DOHH2 (cell line): ENCODE measurements around the gene KIT.

Experiments
- H3F3A ChIP-seq: fragments of 200-600 bp; sonication (generic), shearing (Covaris generic); 2 replicates; pipeline ENCODE4 v1.6.0; 2016; ENCODE audit warnings: antibody characterized with exemption, mild to moderate bottlenecking; ENCODE audit not compliant: control insufficient read depth, insufficient read depth
- H3K27ac ChIP-seq: fragments of 200-600 bp; sonication (generic); 2 replicates; pipeline ENCODE4 v1.5.1; 2014; ENCODE audit warnings: low read depth, mild to moderate bottlenecking, low read length, moderate library complexity
- H3K27me3 ChIP-seq: fragments of 200-600 bp; sonication (generic); 2 replicates; pipeline ENCODE4 v1.6.1; 2014; ENCODE audit warnings: mild to moderate bottlenecking, low read length, mixed read lengths; ENCODE audit not compliant: control insufficient read depth
- H3K36me3 ChIP-seq: fragments of 200-600 bp; sonication (generic); 2 replicates; pipeline ENCODE4 v1.6.1; 2014; ENCODE audit warnings: mild to moderate bottlenecking, low read length, moderate library complexity, mixed read lengths; ENCODE audit not compliant: control insufficient read depth
- H3K4me1 ChIP-seq: fragments of 200-600 bp; sonication (generic); 2 replicates; pipeline ENCODE4 v1.6.1; 2014; ENCODE audit warnings: mild to moderate bottlenecking, low read length, mixed read lengths; ENCODE audit not compliant: control insufficient read depth
- H3K4me2 ChIP-seq: fragments of 200-600 bp; sonication (generic); 2 replicates; pipeline ENCODE4 v1.6.0; 2014; ENCODE audit warnings: mild to moderate bottlenecking, low read length, moderate library complexity
- H3K4me3 ChIP-seq: fragments of 200-600 bp; sonication (generic); 2 replicates; pipeline ENCODE4 v1.5.1; 2014; ENCODE audit warnings: mild to moderate bottlenecking, low read length, mixed read lengths
- H3K79me2 ChIP-seq: fragments of 200-600 bp; sonication (generic); 2 replicates; pipeline ENCODE4 v1.6.1; 2014; ENCODE audit warnings: mild to moderate bottlenecking, low read length, mixed read lengths; ENCODE audit not compliant: control insufficient read depth
- H3K9me2 ChIP-seq: fragments of 200-600 bp; sonication (generic); replicated peaks from 2 replicates; pipeline ENCODE4 v1.6.1; 2014; ENCODE audit warnings: mild to moderate bottlenecking, low read length, mixed read lengths; ENCODE audit not compliant: control insufficient read depth
- H3K9me3 ChIP-seq: fragments of 200-600 bp; sonication (generic); 2 replicates; pipeline ENCODE4 v1.6.1; 2014; ENCODE audit warnings: antibody characterized with exemption, low read length, mixed read lengths; ENCODE audit not compliant: control insufficient read depth, insufficient read depth
- H4K20me1 ChIP-seq: fragments of 200-600 bp; sonication (generic); 2 replicates; pipeline ENCODE4 v1.6.0; 2014; ENCODE audit warnings: low read depth, mild to moderate bottlenecking, antibody characterized with exemption, low read length, moderate library complexity; ENCODE audit not compliant: control insufficient read depth, insufficient read depth
- EZH2phosphoT487 ChIP-seq: fragments of 200-600 bp; sonication (generic); IDR thresholded peaks from 2 replicates; pipeline ENCODE4 v1.6.1; 2017; ENCODE audit warnings: borderline replicate concordance, mild to moderate bottlenecking, antibody characterized with exemption, low read length, moderate library complexity, mixed read lengths
- TF ChIP-seq, protein P1 (sequence below): fragments of 200-600 bp; sonication (generic); IDR thresholded peaks from one replicate; pipeline ENCODE4 v1.5.1; 2014; ENCODE audit warnings: antibody characterized with exemption, mild to moderate bottlenecking, low read depth, low read length; ENCODE audit not compliant: poor library complexity, severe bottlenecking

Gene KIT

DNA sequence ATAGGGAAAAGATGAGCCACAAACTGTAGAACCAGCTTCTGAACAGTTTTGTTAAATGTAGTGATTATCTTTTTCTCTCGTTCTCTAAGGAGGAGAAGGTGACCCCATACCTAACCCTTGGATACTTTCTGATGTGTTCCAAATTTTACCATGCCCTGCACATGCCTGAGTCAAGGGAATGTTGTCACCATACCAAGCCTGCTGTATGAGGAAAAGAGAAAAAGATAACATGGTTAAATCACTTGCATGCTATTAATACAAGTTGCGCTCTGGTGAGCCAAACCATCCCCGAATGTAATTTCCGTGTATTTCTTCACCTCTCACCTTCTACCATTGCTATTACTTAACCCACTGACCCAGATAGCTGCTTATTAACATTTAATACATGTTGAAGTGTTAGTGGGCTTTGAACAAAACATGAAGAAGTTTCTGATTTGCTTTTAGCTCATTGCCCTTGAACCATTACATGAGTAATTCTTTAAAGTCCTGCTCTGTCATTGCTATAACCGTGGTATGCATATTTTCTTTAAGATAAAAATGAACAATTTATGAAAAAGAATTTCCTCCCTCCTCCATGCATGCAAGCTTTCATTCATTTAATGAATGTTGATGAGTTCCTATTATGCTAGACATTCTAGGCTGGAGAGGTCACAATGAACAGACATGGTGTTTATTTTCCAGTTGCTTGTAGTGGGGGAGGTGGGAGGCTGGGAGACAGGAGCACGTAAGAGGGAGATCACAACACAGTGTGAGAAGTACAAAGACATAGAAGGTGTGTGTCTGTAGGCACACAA is 13.6 kb upstream of the KIT start:
- no peaks in the 10 kb centered on the region for H3K9me3 ChIP-seq
- H3K4me2 ChIP-seq = no peak overlapping the region
- no peak overlapping the region for H3K27ac ChIP-seq
- H3K27me3 ChIP-seq = no peaks in the 10 kb centered on the region
- H4K20me1 ChIP-seq = no peaks in the 10 kb centered on the region
- H3K79me2 ChIP-seq = no peaks in the 10 kb centered on the region
- H3K9me2 ChIP-seq = no peaks in the 10 kb centered on the region
- no peaks in the 10 kb centered on the region for H3K4me1 ChIP-seq
- TF ChIP-seq, protein P1, sequence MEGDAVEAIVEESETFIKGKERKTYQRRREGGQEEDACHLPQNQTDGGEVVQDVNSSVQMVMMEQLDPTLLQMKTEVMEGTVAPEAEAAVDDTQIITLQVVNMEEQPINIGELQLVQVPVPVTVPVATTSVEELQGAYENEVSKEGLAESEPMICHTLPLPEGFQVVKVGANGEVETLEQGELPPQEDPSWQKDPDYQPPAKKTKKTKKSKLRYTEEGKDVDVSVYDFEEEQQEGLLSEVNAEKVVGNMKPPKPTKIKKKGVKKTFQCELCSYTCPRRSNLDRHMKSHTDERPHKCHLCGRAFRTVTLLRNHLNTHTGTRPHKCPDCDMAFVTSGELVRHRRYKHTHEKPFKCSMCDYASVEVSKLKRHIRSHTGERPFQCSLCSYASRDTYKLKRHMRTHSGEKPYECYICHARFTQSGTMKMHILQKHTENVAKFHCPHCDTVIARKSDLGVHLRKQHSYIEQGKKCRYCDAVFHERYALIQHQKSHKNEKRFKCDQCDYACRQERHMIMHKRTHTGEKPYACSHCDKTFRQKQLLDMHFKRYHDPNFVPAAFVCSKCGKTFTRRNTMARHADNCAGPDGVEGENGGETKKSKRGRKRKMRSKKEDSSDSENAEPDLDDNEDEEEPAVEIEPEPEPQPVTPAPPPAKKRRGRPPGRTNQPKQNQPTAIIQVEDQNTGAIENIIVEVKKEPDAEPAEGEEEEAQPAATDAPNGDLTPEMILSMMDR = no peak
- no peak for TF ChIP-seq EZH2phosphoT487
- no peaks in the 10 kb centered on the region for H3F3A ChIP-seq
- no peaks in the 10 kb centered on the region for H3K36me3 ChIP-seq
- H3K4me3 ChIP-seq = no peak overlapping the region

DNA sequence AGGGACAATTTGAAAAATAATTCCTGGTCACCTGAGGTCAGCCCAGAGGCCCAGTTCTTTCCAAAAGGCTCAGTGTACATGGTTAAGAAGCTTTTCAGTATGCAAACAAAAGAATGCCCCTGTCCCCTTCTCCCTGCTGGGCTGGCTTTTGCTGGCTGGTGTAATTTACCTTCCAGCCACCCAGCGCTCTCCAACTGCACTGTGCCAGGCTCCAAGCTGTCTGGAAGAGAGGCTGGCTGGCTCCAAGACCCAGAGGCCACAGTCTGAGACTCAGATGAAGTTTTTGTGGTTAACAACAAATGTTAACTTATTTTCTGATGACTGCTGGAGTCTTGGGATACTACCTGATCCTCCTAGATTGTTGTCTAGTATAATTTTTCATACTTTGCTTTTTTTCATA is 11.9 kb upstream of the KIT start:
- no peaks in the 10 kb centered on the region for H3K79me2 ChIP-seq
- H3K9me3 ChIP-seq = no peaks in the 10 kb centered on the region
- H3K4me2 ChIP-seq = no peak overlapping the region
- H3K27ac ChIP-seq = no peak overlapping the region
- no peak for TF ChIP-seq EZH2phosphoT487
- TF ChIP-seq, protein P1 = no peak
- no peaks in the 10 kb centered on the region for H3K9me2 ChIP-seq
- no peaks in the 10 kb centered on the region for H3K27me3 ChIP-seq
- no peaks in the 10 kb centered on the region for H3K36me3 ChIP-seq
- H3K4me3 ChIP-seq = no peak overlapping the region
- H4K20me1 ChIP-seq = no peaks in the 10 kb centered on the region
- H3F3A ChIP-seq = no peaks in the 10 kb centered on the region
- no peaks in the 10 kb centered on the region for H3K4me1 ChIP-seq

DNA sequence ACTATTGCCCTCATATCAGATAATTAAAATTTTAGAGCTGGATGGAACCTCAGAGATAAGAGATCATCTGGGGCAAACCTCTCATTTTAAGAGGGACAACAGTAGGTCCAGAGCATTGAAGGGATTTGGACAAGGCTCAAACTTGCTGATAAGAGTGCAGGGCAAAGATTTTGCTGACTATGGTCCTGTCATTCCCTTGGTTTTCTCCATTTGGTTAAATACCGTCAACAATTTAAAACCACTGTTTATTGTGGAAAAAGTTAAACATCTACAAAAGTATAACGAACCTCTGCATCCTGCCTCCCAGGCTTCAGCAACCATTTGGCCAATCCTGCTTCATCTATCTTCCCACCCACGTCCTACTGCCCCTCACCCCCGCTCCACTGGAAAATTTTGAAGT is 10.7 kb upstream of the KIT start:
- H3K4me1 ChIP-seq = no peaks in the 10 kb centered on the region
- no peaks in the 10 kb centered on the region for H3K36me3 ChIP-seq
- no peaks in the 10 kb centered on the region for H4K20me1 ChIP-seq
- H3K4me3 ChIP-seq = no peak overlapping the region
- H3K4me2 ChIP-seq = no peak overlapping the region
- no peaks in the 10 kb centered on the region for H3K9me2 ChIP-seq
- no peak overlapping the region for H3K27ac ChIP-seq
- TF ChIP-seq, protein P1 = no peak
- TF ChIP-seq EZH2phosphoT487 = no peak
- H3F3A ChIP-seq = no peaks in the 10 kb centered on the region
- H3K27me3 ChIP-seq = no peaks in the 10 kb centered on the region
- no peaks in the 10 kb centered on the region for H3K79me2 ChIP-seq
- no peaks in the 10 kb centered on the region for H3K9me3 ChIP-seq
